ENCODE results near the gene NUCB1. TPM values are rescaled to one million over a fixed set of nuclear protein-coding genes. Genes with fewer than 3 reads are reported as not detected.

Gene NUCB1
- total and polyA plus RNA-seq, 9 of the 15 experiments (the other 6 are each of a cell fraction or from before 2014, with no cell fraction given): 3.1 to 153 (median 71.7) TPM

- peak in 1 of 2 experiments; percentile 19; a peak in 1 of 4 replicates for TF ChIP-seq SIN3A (IDR thresholded peaks at IDR 0.05; ENCODE audit: borderline replicate concordance in 2 of 2, control insufficient read depth in 1 of 2, low read depth in 2 of 2, low read length in 2 of 2)
- TF ChIP-seq RCOR1 (IDR thresholded peaks at IDR 0.05; ENCODE audit: borderline replicate concordance in 1 of 2, low read depth in 2 of 2, low read length in 2 of 2): peak; percentile 96 to 98
- peak; percentile 88 for TF ChIP-seq ATF7 (IDR thresholded peaks at IDR 0.05)
- TF ChIP-seq ELF4 (CRISPR knock-in tag; IDR thresholded peaks at IDR 0.05): peak; percentile 54; the same call in 1 of the 2 replicates
- TF ChIP-seq NFE2 (IDR thresholded peaks at IDR 0.05; ENCODE audit: low read depth): peak; percentile 69
- no peak for TF ChIP-seq ELF2 (CRISPR knock-in tag; IDR thresholded peaks at IDR 0.05)
- peak; percentile 100 for TF ChIP-seq TEAD4 (IDR thresholded peaks at IDR 0.05; ENCODE audit: low read length)
- peak; percentile 87; the same call in 1 of the 2 replicates for TF ChIP-seq TEAD4 (CRISPR knock-in tag; IDR thresholded peaks at IDR 0.05; ENCODE audit: borderline replicate concordance)
- TF ChIP-seq ZBTB40 (IDR thresholded peaks at IDR 0.05): peak; percentile 40; the same call in 1 of the 2 replicates
- no peak for TF ChIP-seq ZBTB40 (CRISPR knock-in tag; IDR thresholded peaks at IDR 0.05)
- 0 out of 2 replicates have a peak, but pooled peaks have one; percentile 14 for TF ChIP-seq SIN3B (IDR thresholded peaks at IDR 0.05; ENCODE audit: low read depth)
- TF ChIP-seq SP1 (CRISPR knock-in tag; IDR thresholded peaks at IDR 0.05): peak; percentile 86
- TF ChIP-seq SOX6 (IDR thresholded peaks at IDR 0.05): peak; percentile 100
- TF ChIP-seq BCL6 (CRISPR knock-in tag; IDR thresholded peaks at IDR 0.05): no peak
- TF ChIP-seq CREB3L1 (IDR thresholded peaks at IDR 0.05; ENCODE audit: borderline replicate concordance, low read depth): peak; percentile 76; the same call in 1 of the 2 replicates
- peak; percentile 27 to 58; a peak in 3 of 4 replicates for TF ChIP-seq MAZ (CRISPR knock-in tag; conservative IDR thresholded peaks at IDR 0.05 in 1 of 2, IDR thresholded peaks at IDR 0.05 in 1 of 2)
- TF ChIP-seq SRSF1 (IDR thresholded peaks at IDR 0.05; ENCODE audit: low read depth, low read length): no peak
These were observed 21.7 kb upstream of the NUCB1 start (continued) for GRCh38 chr19:48878196-48879024.
